RPMI8226 (cell line): Measurements from ENCODE around the gene AK2.
"Not testable (repeated sequence)": the region's sequence is repeated elsewhere in the genome, so short reads cannot be mapped to it uniquely, and the experiment has no call there.

Experiments
- DNase-seq: peaks from one replicate; pipeline ENCODE4 v3.0.0-alpha.2; 2015

The AK2 gene

GRCh38 chr1:32997381-32997891 lies 39.2 kb downstream of the AK2 start:
- no peak for DNase-seq

DNA sequence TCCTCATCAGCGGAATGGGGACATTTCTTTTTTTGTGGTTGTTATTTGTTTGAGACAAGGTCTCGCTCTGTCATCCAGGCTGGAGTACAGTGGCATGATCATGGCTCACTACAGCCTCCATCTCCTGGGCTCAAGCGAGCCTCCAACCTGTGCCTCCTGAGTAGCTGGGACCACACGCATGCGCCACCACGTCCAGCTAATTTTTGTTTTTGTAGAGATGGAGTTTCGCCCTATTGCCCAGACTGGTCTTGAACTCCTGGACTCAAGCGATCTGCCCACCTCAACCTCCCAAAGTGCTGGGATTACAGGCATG lies 43.4 kb downstream of the AK2 start:
- DNase-seq, result not testable (repeated sequence)

- DNase-seq, result peak; percentile 90
These were observed 44.0 kb downstream of the AK2 start for GRCh38 chr1:32992489-32993323.

GRCh38 chr1:32991819-32992488 lies 44.7 kb downstream of the AK2 start:
- no peak for DNase-seq

- DNase-seq, result no peak
These were observed 45.3 kb downstream of the AK2 start for GRCh38 chr1:32991386-32991785.

DNA sequence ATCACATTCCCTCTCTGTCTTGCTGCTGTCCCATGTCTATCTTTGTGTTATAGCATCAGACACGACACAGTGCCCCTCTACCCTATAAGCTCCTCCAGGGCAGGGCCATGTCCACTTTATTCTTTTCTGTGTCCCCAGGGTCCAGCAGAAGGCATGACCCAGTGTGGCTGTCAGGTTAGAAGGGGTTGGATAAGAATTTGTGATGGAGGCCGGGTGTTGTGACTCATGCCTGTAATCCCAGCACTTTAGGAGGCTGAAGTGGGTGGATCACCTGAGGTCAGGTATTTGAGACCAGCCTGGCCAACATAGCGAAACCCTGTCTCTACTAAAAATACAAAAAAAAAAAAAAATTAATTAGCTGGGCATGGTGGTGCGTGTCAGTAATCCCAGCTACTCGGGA lies 45.8 kb downstream of the AK2 start:
- no peak for DNase-seq

DNA sequence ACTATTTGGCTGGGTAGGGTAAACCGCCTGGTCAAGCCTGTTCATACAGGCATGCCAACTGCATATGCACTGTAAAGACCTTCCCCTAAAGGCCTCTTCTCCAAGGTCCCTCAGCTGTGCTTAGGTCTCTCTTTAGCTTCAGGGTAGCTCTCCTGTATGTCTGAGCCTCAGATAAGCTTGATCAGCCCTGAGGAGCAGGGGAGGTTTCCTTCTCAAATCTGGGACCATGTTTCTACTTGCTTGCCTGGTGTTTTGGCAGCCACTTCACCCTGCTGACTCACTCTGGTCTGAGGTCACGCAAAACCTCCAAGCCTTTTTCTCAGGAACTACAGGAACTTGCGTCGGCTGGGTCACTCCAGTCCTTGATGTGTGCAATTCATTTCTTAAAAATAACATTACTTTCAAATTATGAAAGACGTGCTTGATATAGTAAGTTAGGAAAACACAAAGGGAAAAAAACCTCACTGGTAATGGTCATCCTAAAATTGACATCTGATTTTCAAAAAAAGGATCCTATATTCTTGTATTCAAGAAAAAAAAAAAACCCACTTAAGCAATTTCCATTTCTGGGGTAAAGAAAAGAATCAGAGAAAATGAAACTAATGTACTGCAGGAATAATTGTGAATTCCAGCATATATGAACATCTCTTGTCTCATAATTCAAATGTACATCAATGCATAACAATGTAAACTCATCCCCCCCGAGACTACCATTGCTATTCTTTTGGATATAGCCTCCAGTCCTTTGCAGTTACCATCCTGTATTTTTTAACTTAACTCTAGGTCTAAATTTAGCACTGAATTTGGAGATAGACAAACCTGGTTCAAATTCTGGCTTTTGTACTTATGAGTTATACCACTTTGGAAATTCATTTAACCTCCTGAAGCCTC lies 47.3 kb downstream of the AK2 start:
- DNase-seq, result peak; percentile 67

- DNase-seq, result no peak
These were observed 48.0 kb downstream of the AK2 start for GRCh38 chr1:32988665-32989064.

- no peak for DNase-seq
These were observed 51.5 kb downstream of the AK2 start for GRCh38 chr1:32985226-32985625.

DNA sequence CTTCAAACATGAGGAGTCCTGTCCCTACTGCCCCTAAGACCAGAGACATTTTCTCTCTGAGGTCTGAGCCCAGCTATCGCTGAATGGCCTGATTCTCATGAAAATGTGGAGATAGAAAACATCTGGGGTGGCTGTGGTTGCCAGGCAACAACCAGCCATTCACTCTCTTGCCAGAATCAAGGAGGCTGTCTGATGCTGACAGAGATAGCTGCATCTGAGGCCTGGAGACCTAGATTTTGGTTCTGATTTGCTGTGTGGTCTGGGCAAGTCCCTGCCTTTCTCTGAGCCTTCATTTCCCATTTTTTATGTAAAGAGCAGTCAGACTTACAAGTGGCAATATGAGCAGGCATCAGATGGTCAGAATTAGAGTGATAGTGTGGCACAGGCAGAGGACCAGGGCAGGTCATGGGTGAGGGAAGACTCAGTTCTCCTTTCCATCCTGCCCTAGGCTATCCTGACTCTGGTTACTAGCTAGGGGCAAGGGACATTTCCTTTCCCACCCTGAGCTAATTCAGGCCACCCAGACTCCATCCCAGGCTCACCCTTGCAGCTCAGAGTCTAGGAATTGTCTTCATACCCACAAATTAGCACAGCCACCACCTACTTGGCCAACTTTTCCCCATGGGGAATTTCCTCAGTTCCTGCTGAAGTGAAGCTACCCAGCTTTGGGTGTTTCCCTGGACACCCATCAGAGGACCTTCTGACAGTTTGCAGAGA lies 52.1 kb downstream of the AK2 start:
- DNase-seq, result peak; percentile 40

- DNase-seq, result no peak
These were observed 52.6 kb downstream of the AK2 start for GRCh38 chr1:32984090-32984454.

DNA sequence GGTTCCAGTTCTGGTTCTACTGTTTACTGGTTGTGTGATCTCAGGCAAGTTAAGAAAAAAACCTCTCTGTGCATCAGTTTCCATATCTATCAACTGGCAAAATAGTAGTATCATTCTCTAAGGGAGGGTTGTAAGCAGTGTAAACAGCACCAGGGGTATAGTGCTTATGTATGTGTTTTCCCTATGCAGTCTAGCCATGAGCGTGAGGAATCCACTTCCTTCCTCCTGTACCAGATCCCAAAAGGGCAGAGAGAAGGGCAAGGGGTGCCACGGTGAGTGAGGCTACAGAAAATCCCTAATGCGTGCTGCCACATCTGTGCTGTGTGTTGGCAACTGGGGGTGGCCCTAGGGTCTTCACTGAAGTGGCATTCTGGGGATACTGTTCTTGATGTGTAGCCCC lies 53.7 kb downstream of the AK2 start:
- no peak for DNase-seq

DNA sequence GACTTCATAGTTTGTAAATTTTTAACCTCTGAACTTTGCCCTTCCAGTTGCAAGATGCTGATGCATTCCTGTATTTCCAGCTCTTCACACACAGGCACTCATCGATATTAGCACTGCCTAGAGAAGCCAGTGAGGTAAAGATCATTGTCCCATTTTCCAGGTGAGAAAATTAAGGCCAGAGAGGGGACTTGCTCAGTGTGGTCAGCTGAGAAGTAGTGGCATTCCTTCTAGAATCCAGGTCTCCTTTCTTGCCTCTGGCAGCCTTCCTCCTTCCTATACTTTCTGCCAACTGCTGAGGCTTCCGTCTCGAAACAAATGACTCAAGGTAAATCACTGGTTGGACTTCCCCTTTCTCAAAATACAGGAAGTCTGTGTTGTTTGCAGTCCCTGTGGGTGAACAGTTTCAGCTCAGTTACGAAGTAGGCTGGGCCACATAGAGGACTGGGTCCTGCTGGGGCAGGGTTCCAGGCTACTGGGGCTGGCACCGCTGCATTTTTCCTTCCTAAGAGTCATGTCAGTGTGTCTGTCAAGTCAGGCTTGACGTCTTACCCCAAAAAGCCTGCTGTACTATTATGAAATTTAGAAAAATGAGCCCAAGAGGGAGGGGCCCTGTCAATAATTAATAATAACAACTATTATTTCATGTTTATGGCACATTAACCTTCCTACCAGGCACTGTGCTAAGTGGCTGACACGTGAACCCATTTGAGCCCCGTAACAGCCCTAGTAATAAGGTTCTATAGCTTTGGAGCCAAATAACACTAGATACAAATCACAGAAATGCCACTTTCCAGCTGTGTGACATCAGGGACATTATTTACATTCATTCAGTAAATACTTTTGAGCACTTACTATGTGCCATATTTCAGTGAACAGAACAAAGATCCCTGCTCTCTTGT lies 55.4 kb downstream of the AK2 start:
- DNase-seq, result peak; percentile 93

- no peak for DNase-seq
These were observed 56.6 kb downstream of the AK2 start for GRCh38 chr1:32980080-32980479.

GRCh38 chr1:32978854-32979253 lies 57.8 kb downstream of the AK2 start:
- DNase-seq, result no peak

DNA sequence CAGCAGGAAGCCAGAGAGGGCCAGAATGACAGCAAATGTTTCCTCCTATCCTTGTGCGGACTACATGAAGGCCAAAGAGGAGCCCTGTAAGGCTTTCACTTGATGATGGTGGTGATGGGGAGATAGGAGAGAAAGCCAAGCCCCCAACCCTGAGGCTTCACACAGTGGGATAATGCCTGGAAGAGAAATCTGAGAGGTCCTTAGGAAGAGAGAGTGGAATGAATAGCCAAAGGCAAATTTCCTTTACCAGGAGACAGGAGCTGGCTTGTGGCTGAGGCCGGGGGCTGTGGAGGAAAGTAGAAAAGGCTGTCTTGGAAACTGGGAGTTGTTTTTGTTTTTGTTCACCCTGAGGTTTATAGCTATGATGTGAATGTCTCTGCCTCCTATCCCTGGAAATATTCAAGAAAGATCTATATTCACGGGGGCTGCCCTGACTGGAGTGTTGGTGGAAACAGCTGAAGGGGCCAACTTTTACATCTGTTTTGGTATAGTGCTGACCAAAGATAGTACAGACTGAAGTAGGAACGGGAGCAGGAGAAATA lies 59.1 kb downstream of the AK2 start:
- no peak for DNase-seq

GRCh38 chr1:32975055-32975454 lies 61.6 kb downstream of the AK2 start:
- DNase-seq, result not testable (repeated sequence)

DNA sequence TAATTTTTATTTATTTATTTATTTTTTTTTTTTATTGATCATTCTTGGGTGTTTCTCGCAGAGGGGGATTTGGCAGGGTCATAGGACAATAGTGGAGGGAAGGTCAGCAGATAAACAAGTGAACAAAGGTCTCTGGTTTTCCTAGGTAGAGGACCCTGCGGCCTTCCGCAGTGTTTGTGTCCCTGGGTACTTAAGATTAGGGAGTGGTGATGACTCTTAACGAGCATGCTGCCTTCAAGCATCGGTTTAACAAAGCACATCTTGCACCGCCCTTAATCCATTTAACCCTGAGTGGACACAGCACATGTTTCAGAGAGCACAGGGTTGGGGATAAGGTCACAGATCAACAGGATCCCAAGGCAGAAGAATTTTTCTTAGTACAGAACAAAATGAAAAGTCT lies 63.2 kb downstream of the AK2 start:
- not testable (repeated sequence) for DNase-seq

- DNase-seq, result no peak
These were observed 63.8 kb downstream of the AK2 start for GRCh38 chr1:32972814-32973428.

- DNase-seq, result no peak
These were observed 65.1 kb downstream of the AK2 start for GRCh38 chr1:32971576-32971975.

GRCh38 chr1:32971156-32971555 lies 65.5 kb downstream of the AK2 start:
- DNase-seq, result no peak
